OCI-LY1 (cell line): ENCODE measurements around the gene MICALL2.

Experiments
- EZH2 ChIP-seq: fragments of 200-600 bp; sonication (generic), shearing (Covaris generic); IDR thresholded peaks from 2 replicates; pipeline ENCODE4 v1.8.0; 2017; ENCODE audit warnings: borderline replicate concordance, mixed run types, mild to moderate bottlenecking, antibody characterized with exemption, low read length, moderate library complexity, mixed read lengths
- TF ChIP-seq, protein P1 (sequence below): fragments of 200-600 bp; sonication (generic), shearing (Covaris generic); IDR thresholded peaks from 2 replicates; pipeline ENCODE4 v1.5.1; 2017; ENCODE audit warnings: mild to moderate bottlenecking, antibody characterized with exemption, low read length, moderate library complexity, mixed read lengths

DNA sequence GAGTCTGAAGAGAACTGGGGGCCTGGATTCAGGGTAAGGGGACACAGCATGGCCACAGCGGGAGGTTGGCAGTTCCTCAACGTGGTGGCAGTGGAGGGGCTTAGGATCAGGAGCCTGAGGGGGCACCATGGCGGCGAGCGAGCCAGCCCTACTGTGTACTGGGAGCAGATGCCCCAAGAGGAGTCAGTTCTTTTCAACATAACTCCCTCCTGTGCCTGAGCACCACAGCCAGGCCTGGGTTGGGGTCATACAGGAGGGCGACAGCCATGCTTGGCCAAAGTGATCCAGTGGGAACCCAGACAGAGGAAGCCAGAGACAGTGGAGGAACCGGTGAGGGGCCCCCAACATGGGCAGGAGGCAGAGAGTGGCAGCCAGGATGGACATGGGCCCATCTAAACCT, 65.8 kb downstream of the MICALL2 start:
- TF ChIP-seq, protein P1, sequence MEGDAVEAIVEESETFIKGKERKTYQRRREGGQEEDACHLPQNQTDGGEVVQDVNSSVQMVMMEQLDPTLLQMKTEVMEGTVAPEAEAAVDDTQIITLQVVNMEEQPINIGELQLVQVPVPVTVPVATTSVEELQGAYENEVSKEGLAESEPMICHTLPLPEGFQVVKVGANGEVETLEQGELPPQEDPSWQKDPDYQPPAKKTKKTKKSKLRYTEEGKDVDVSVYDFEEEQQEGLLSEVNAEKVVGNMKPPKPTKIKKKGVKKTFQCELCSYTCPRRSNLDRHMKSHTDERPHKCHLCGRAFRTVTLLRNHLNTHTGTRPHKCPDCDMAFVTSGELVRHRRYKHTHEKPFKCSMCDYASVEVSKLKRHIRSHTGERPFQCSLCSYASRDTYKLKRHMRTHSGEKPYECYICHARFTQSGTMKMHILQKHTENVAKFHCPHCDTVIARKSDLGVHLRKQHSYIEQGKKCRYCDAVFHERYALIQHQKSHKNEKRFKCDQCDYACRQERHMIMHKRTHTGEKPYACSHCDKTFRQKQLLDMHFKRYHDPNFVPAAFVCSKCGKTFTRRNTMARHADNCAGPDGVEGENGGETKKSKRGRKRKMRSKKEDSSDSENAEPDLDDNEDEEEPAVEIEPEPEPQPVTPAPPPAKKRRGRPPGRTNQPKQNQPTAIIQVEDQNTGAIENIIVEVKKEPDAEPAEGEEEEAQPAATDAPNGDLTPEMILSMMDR = no peak
- no peak for TF ChIP-seq EZH2
